ENCODE measurements around the gene RHCG. TPM values are rescaled to one million over a fixed set of nuclear protein-coding genes. Genes with fewer than 3 reads are reported as not detected.

RHCG gene
- total RNA-seq, 1 donor from 2014 or later, result 247 TPM

- DNase-seq (ENCODE audit: low read depth), result no peak
- no peak for FAIRE-seq
- no peak for TF ChIP-seq CTCF (IDR thresholded peaks at IDR 0.05; ENCODE audit: insufficient read depth, low read length, severe bottlenecking)
- Histone ChIP-seq H3K36me3 (ENCODE audit: control insufficient read depth, insufficient read depth, low read length) (no peaks in the 10 kb centered on the region), H3K27me3 (ENCODE audit: control insufficient read depth, insufficient read depth, low read length) (no peaks in the 10 kb centered on the region), H3K4me3 (ENCODE audit: low read depth, low read length) (no peak overlapping the region)
Observed at GRCh38 chr15:89490814-89491315, 5.5 kb downstream of the RHCG start.

- DNase-seq (ENCODE audit: low read depth) (no peak), FAIRE-seq (no peak)
- TF ChIP-seq CTCF (IDR thresholded peaks at IDR 0.05; ENCODE audit: insufficient read depth, low read length, severe bottlenecking), result no peak
- no peak overlapping the region for H3K4me3 ChIP-seq (ENCODE audit: low read depth, low read length)
- no peaks in the 10 kb centered on the region for H3K27me3 ChIP-seq (ENCODE audit: control insufficient read depth, insufficient read depth, low read length)
- no peaks in the 10 kb centered on the region for H3K36me3 ChIP-seq (ENCODE audit: control insufficient read depth, insufficient read depth, low read length)
Observed at GRCh38 chr15:89490081-89490813, 6.1 kb downstream of the RHCG start.

GRCh38 chr15:89489376-89489775 lies 7.0 kb downstream of the RHCG start:
- FAIRE-seq (no peak), DNase-seq (ENCODE audit: low read depth) (no peak)
- Histone ChIP-seq H3K4me3 (ENCODE audit: low read depth, low read length) (no peak overlapping the region), H3K36me3 (ENCODE audit: control insufficient read depth, insufficient read depth, low read length) (no peaks in the 10 kb centered on the region), H3K27me3 (ENCODE audit: control insufficient read depth, insufficient read depth, low read length) (no peaks in the 10 kb centered on the region)
- TF ChIP-seq CTCF (IDR thresholded peaks at IDR 0.05; ENCODE audit: insufficient read depth, low read length, severe bottlenecking), result no peak

- no peak for DNase-seq (ENCODE audit: low read depth)
Observed at GRCh38 chr15:89487791-89488190, 8.6 kb downstream of the RHCG start.

GRCh38 chr15:89486726-89487050 lies 9.7 kb downstream of the RHCG start:
- no peaks in the 10 kb centered on the region for H3K36me3 ChIP-seq (ENCODE audit: control insufficient read depth, insufficient read depth, low read length)
- H3K4me3 ChIP-seq (ENCODE audit: low read depth, low read length), result no peak overlapping the region
- no peaks in the 10 kb centered on the region for H3K27me3 ChIP-seq (ENCODE audit: control insufficient read depth, insufficient read depth, low read length)
- no peak for TF ChIP-seq CTCF (IDR thresholded peaks at IDR 0.05; ENCODE audit: insufficient read depth, low read length, severe bottlenecking)
- FAIRE-seq (no peak), DNase-seq (ENCODE audit: low read depth) (no peak)

More at GRCh38 chr15:89487791-89488190, 8.6 kb downstream of the RHCG start:
- no peak for FAIRE-seq
- H3K27me3 ChIP-seq (ENCODE audit: control insufficient read depth, insufficient read depth, low read length), result no peaks in the 10 kb centered on the region
- no peak overlapping the region for H3K4me3 ChIP-seq (ENCODE audit: low read depth, low read length)
- no peak for TF ChIP-seq CTCF (IDR thresholded peaks at IDR 0.05; ENCODE audit: insufficient read depth, low read length, severe bottlenecking)
- H3K36me3 ChIP-seq (ENCODE audit: control insufficient read depth, insufficient read depth, low read length), result no peaks in the 10 kb centered on the region

GRCh38 chr15:89483079-89483478 lies 13.3 kb downstream of the RHCG start:
- no peak overlapping the region for H3K4me3 ChIP-seq (ENCODE audit: low read depth, low read length)
- TF ChIP-seq CTCF (IDR thresholded peaks at IDR 0.05; ENCODE audit: insufficient read depth, low read length, severe bottlenecking), result no peak
- FAIRE-seq (no peak), DNase-seq (ENCODE audit: low read depth) (no peak)
- no peaks in the 10 kb centered on the region for H3K27me3 ChIP-seq (ENCODE audit: control insufficient read depth, insufficient read depth, low read length)
- H3K36me3 ChIP-seq (ENCODE audit: control insufficient read depth, insufficient read depth, low read length), result no peaks in the 10 kb centered on the region

All from bronchial epithelial cell (primary cell).